SK-N-MC (cell line): ENCODE results near the gene DACT1.

Experiments
- DNase-seq: peaks from one replicate; pipeline ENCODE4 v3.0.0-alpha.2; 2011; ENCODE audit warnings: low read depth, low spot score
- H3K27ac ChIP-seq: fragments of 200-600 bp; sonication (generic); 2 replicates; pipeline ENCODE4 v1.5.1; 2016; ENCODE audit warnings: mixed run types
- H3K36me3 ChIP-seq: fragments of 200-600 bp; sonication (generic); 2 replicates; pipeline ENCODE4 v1.6.1; 2017; ENCODE audit warnings: antibody characterized with exemption, low read length, mixed read lengths; ENCODE audit not compliant: insufficient read depth
- H3K4me3 ChIP-seq: fragments of 200-600 bp; sonication (generic); 2 replicates; pipeline ENCODE4 v1.5.1; 2016
- H3K9ac ChIP-seq: fragments of 200-600 bp; sonication (generic); 2 replicates; pipeline ENCODE4 v1.8.0; 2017; ENCODE audit warnings: mixed run types, mixed read lengths; ENCODE audit not compliant: insufficient read length
- H3K9me3 ChIP-seq: fragments of 200-600 bp; sonication (generic); 2 replicates; pipeline ENCODE4 v1.6.1; 2017; ENCODE audit warnings: low read depth, mild to moderate bottlenecking, antibody characterized with exemption, low read length, moderate library complexity, mixed read lengths
- EZH2 ChIP-seq: fragments of 200-600 bp; sonication (generic); IDR thresholded peaks from one replicate; pipeline ENCODE4 v1.6.1; 2017; ENCODE audit warnings: antibody characterized with exemption
- FOXP2 ChIP-seq: optimal IDR thresholded peaks from 2 replicates; pipeline ENCODE3; 2011; ENCODE audit warnings: mild to moderate bottlenecking, moderate library complexity; ENCODE audit not compliant: insufficient read depth; ENCODE audit errors: extremely low read length, control extremely low read depth
- POLR2AphosphoS5 ChIP-seq: IDR thresholded peaks from 2 replicates; pipeline ENCODE4 v1.6.1; 2012; ENCODE audit warnings: mild to moderate bottlenecking, low read depth, low read length, borderline replicate concordance

DACT1 gene

GRCh38 chr14:58639842-58640484 lies 2.2 kb downstream of the DACT1 start:
- Histone ChIP-seq H3K4me3 (no peak overlapping the region), H3K36me3 (no peaks in the 10 kb centered on the region), H3K9me3 (no peaks in the 10 kb centered on the region), H3K9ac (no peak overlapping the region), H3K27ac (no peak overlapping the region)
- no peak for DNase-seq
- TF ChIP-seq POLR2AphosphoS5 (no peak), EZH2 (no peak), FOXP2 (no peak)

GRCh38 chr14:58640959-58641358 lies 3.2 kb downstream of the DACT1 start:
- Histone ChIP-seq H3K9ac (no peak overlapping the region), H3K4me3 (no peak overlapping the region), H3K36me3 (no peaks in the 10 kb centered on the region), H3K9me3 (no peaks in the 10 kb centered on the region), H3K27ac (no peak overlapping the region)
- no peak for DNase-seq
- no peak for TF ChIP-seq POLR2AphosphoS5
- no peak for TF ChIP-seq EZH2
- TF ChIP-seq FOXP2, result no peak

- no peaks in the 10 kb centered on the region for H3K9me3 ChIP-seq
- no peak overlapping the region for H3K27ac ChIP-seq
- TF ChIP-seq POLR2AphosphoS5 (no peak), FOXP2 (no peak), EZH2 (no peak)
- H3K4me3 ChIP-seq, result no peak overlapping the region
- no peaks in the 10 kb centered on the region for H3K36me3 ChIP-seq
- H3K9ac ChIP-seq, result no peak overlapping the region
- DNase-seq, result no peak
Measured at GRCh38 chr14:58641509-58641908, 3.7 kb downstream of the DACT1 start.

- DNase-seq, result no peak
- Histone ChIP-seq H3K9ac (no peak overlapping the region), H3K36me3 (no peaks in the 10 kb centered on the region), H3K9me3 (no peaks in the 10 kb centered on the region), H3K4me3 (no peak overlapping the region), H3K27ac (no peak overlapping the region)
- no peak for TF ChIP-seq FOXP2
- TF ChIP-seq POLR2AphosphoS5, result no peak
- TF ChIP-seq EZH2, result no peak
Measured at GRCh38 chr14:58643366-58643765, 5.6 kb downstream of the DACT1 start.

- H3K9ac ChIP-seq, result no peak overlapping the region
- no peak overlapping the region for H3K4me3 ChIP-seq
- no peak for DNase-seq
- no peak overlapping the region for H3K27ac ChIP-seq
- TF ChIP-seq POLR2AphosphoS5 (no peak), FOXP2 (no peak), EZH2 (no peak)
- H3K9me3 ChIP-seq, result no peaks in the 10 kb centered on the region
- H3K36me3 ChIP-seq, result no peaks in the 10 kb centered on the region
Measured at GRCh38 chr14:58645641-58646040, 7.9 kb downstream of the DACT1 start.

GRCh38 chr14:58646479-58646878 lies 8.7 kb downstream of the DACT1 start:
- no peak for TF ChIP-seq POLR2AphosphoS5
- TF ChIP-seq EZH2, result no peak
- no peak for TF ChIP-seq FOXP2
- H3K36me3 ChIP-seq, result no peaks in the 10 kb centered on the region
- H3K9ac ChIP-seq, result no peak overlapping the region
- no peak overlapping the region for H3K27ac ChIP-seq
- DNase-seq, result no peak
- no peaks in the 10 kb centered on the region for H3K9me3 ChIP-seq
- no peak overlapping the region for H3K4me3 ChIP-seq

- DNase-seq, result no peak
- no peak overlapping the region for H3K4me3 ChIP-seq
- H3K36me3 ChIP-seq, result no peaks in the 10 kb centered on the region
- TF ChIP-seq POLR2AphosphoS5, result no peak
- TF ChIP-seq FOXP2, result no peak
- no peak for TF ChIP-seq EZH2
- H3K9me3 ChIP-seq, result no peaks in the 10 kb centered on the region
- no peak overlapping the region for H3K27ac ChIP-seq
- H3K9ac ChIP-seq, result no peak overlapping the region
Measured at GRCh38 chr14:58647777-58648176, 10.0 kb downstream of the DACT1 start.

- H3K27ac ChIP-seq, result no peak overlapping the region
- no peak overlapping the region for H3K9ac ChIP-seq
- H3K9me3 ChIP-seq, result no peaks in the 10 kb centered on the region
- H3K36me3 ChIP-seq, result no peaks in the 10 kb centered on the region
- H3K4me3 ChIP-seq, result no peak overlapping the region
- no peak for TF ChIP-seq EZH2
- DNase-seq, result no peak
Measured at GRCh38 chr14:58650857-58651256, 13.1 kb downstream of the DACT1 start.
